HEK293 (cell line): Measurements from ENCODE around the gene DYTN.

Experiments used
- FEZF1 ChIP-seq: fragments of 450-650 bp; formaldehyde crosslinking; IDR thresholded peaks from 2 replicates; pipeline ENCODE4 v1.5.1; 2016; ENCODE audit warnings: missing biosample characterization, missing genetic modification characterization
- GFI1B ChIP-seq: fragments of 450-650 bp; formaldehyde crosslinking; IDR thresholded peaks from 2 replicates; pipeline ENCODE4 v1.5.1; 2016; ENCODE audit warnings: missing biosample characterization, missing genetic modification characterization
- KLF7 ChIP-seq: fragments of 450-650 bp; formaldehyde crosslinking; IDR thresholded peaks from 2 replicates; pipeline ENCODE4 v1.5.1; 2016; ENCODE audit warnings: missing biosample characterization, missing genetic modification characterization, borderline replicate concordance
- MEIS1 ChIP-seq: sonication (generic); formaldehyde crosslinking; IDR thresholded peaks from 2 replicates; pipeline ENCODE4 v1.8.1; 2022; ENCODE audit warnings: missing genetic modification reagents, mild to moderate bottlenecking, borderline replicate concordance
- PRDM10 ChIP-seq: fragments of 450-650 bp; formaldehyde crosslinking; IDR thresholded peaks from 2 replicates; pipeline ENCODE4 v1.5.1; 2016; ENCODE audit warnings: missing biosample characterization, missing genetic modification characterization
- SALL2 ChIP-seq: fragments of 450-650 bp; formaldehyde crosslinking; IDR thresholded peaks from 2 replicates; pipeline ENCODE4 v1.5.0; 2017; ENCODE audit warnings: missing biosample characterization, mild to moderate bottlenecking, missing genetic modification characterization, borderline replicate concordance
- SP3 ChIP-seq: fragments of 450-650 bp; formaldehyde crosslinking; IDR thresholded peaks from 2 replicates; pipeline ENCODE4 v1.5.1; 2016; ENCODE audit warnings: missing biosample characterization, missing genetic modification characterization
- WT1 ChIP-seq: fragments of 450-650 bp; formaldehyde crosslinking; IDR thresholded peaks from 2 replicates; pipeline ENCODE4 v1.5.1; 2016; ENCODE audit warnings: missing biosample characterization, missing genetic modification characterization
- ZBTB11 ChIP-seq: fragments of 450-650 bp; formaldehyde crosslinking; conservative IDR thresholded peaks from 2 replicates; pipeline ENCODE4 v1.5.1; 2016; ENCODE audit warnings: low read depth, missing biosample characterization, missing genetic modification characterization
- ZBTB21 ChIP-seq: fragments of 450-650 bp; formaldehyde crosslinking; IDR thresholded peaks from 2 replicates; pipeline ENCODE4 v1.5.1; 2017; ENCODE audit warnings: missing biosample characterization, missing genetic modification characterization
- ZBTB7A ChIP-seq: fragments of 450-650 bp; formaldehyde crosslinking; IDR thresholded peaks from 2 replicates; pipeline ENCODE4 v1.5.1; 2016; ENCODE audit warnings: low read depth, missing biosample characterization, missing genetic modification characterization
- ZBTB8A ChIP-seq: fragments of 450-650 bp; formaldehyde crosslinking; IDR thresholded peaks from 2 replicates; pipeline ENCODE4 v1.5.1; 2016; ENCODE audit warnings: missing biosample characterization, missing genetic modification characterization
- ZNF184 ChIP-seq: fragments of 450-650 bp; IDR thresholded peaks from 2 replicates; pipeline ENCODE4 v1.5.1; 2018; ENCODE audit warnings: missing biosample characterization, mild to moderate bottlenecking, missing genetic modification characterization
- ZNF211 ChIP-seq: fragments of 450-650 bp; formaldehyde crosslinking; IDR thresholded peaks from 2 replicates; pipeline ENCODE4 v1.5.1; 2016; ENCODE audit warnings: low read depth, missing biosample characterization, missing genetic modification characterization
- ZNF266 ChIP-seq: fragments of 450-650 bp; formaldehyde crosslinking; IDR thresholded peaks from 2 replicates; pipeline ENCODE4 v1.5.1; 2016; ENCODE audit warnings: missing biosample characterization, missing genetic modification characterization, low read depth
- ZNF302 ChIP-seq: fragments of 450-650 bp; formaldehyde crosslinking; IDR thresholded peaks from 2 replicates; pipeline ENCODE4 v1.5.1; 2016; ENCODE audit warnings: missing biosample characterization, missing genetic modification characterization, low read depth
- ZNF341 ChIP-seq: fragments of 450-650 bp; formaldehyde crosslinking; IDR thresholded peaks from 2 replicates; pipeline ENCODE4; 2016; ENCODE audit warnings: low read depth, missing biosample characterization, missing genetic modification characterization
- ZNF404 ChIP-seq: fragments of 450-650 bp; formaldehyde crosslinking; IDR thresholded peaks from 2 replicates; pipeline ENCODE4 v1.5.1; 2017; ENCODE audit warnings: missing biosample characterization, missing genetic modification characterization
- ZNF621 ChIP-seq: fragments of 450-650 bp; formaldehyde crosslinking; IDR thresholded peaks from 2 replicates; pipeline ENCODE4 v1.5.1; 2017; ENCODE audit warnings: missing biosample characterization, missing genetic modification characterization
- ZNF664 ChIP-seq: fragments of 450-650 bp; formaldehyde crosslinking; IDR thresholded peaks from 2 replicates; pipeline ENCODE4 v1.5.1; 2016; ENCODE audit warnings: missing biosample characterization, missing genetic modification characterization
- ZNF670 ChIP-seq: fragments of 450-650 bp; formaldehyde crosslinking; IDR thresholded peaks from 2 replicates; pipeline ENCODE4 v1.5.1; 2016; ENCODE audit warnings: missing biosample characterization, missing genetic modification characterization, low read depth
- ZNF768 ChIP-seq: fragments of 450-650 bp; formaldehyde crosslinking; IDR thresholded peaks from 2 replicates; pipeline ENCODE4 v1.5.1; 2018; ENCODE audit warnings: missing biosample characterization, mild to moderate bottlenecking, missing genetic modification characterization
- TF ChIP-seq, protein P1 (sequence below): IDR thresholded peaks from 2 replicates; pipeline ENCODE4 v1.6.1; 2011; ENCODE audit warnings: mild to moderate bottlenecking, low read depth, low read length, borderline replicate concordance
- TF ChIP-seq, protein P2 (sequence below): fragments of 450-650 bp; formaldehyde crosslinking; IDR thresholded peaks from 2 replicates; pipeline ENCODE4 v1.5.1; 2016; ENCODE audit warnings: missing biosample characterization, missing genetic modification characterization
- TF ChIP-seq, protein P3 (sequence below): fragments of 450-650 bp; formaldehyde crosslinking; IDR thresholded peaks from 2 replicates; pipeline ENCODE4 v1.5.1; 2017; ENCODE audit warnings: missing biosample characterization, mild to moderate bottlenecking, missing genetic modification characterization, moderate library complexity

DYTN gene

GRCh38 chr2:206765242-206766056 lies 47.3 kb upstream of the DYTN start, which contains the start of the genes FASTKD2 and MDH1B (continued):
- TF ChIP-seq MEIS1 (CRISPR knock-in tag) (no peak), PRDM10 (tag by site-specific recombination) (no peak), SP3 (tag by site-specific recombination) (no peak), GFI1B (tag by site-specific recombination) (no peak), ZBTB7A (no peak), KLF7 (tag by site-specific recombination) (no peak), ZNF621 (tag by site-specific recombination) (no peak), ZNF302 (no peak), ZNF404 (no peak), ZBTB11 (tag by site-specific recombination) (no peak), SALL2 (tag by site-specific recombination) (no peak), ZBTB8A (tag by site-specific recombination) (0 out of 2 replicates have a peak, but pooled peaks have one; percentile 28), ZNF670 (tag by site-specific recombination) (no peak), ZNF664 (tag by site-specific recombination) (no peak), ZBTB21 (tag by site-specific recombination) (no peak), WT1 (no peak), ZNF184 (tag by site-specific recombination) (no peak), ZNF768 (tag by site-specific recombination) (no peak), ZNF341 (tag by site-specific recombination) (no peak; the same call in 1 of the 2 replicates), FEZF1 (tag by site-specific recombination) (no peak), ZNF266 (tag by site-specific recombination) (no peak), ZNF211 (tag by site-specific recombination) (no peak)
- TF ChIP-seq, protein P1, sequence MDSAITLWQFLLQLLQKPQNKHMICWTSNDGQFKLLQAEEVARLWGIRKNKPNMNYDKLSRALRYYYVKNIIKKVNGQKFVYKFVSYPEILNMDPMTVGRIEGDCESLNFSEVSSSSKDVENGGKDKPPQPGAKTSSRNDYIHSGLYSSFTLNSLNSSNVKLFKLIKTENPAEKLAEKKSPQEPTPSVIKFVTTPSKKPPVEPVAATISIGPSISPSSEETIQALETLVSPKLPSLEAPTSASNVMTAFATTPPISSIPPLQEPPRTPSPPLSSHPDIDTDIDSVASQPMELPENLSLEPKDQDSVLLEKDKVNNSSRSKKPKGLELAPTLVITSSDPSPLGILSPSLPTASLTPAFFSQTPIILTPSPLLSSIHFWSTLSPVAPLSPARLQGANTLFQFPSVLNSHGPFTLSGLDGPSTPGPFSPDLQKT: no peak
- TF ChIP-seq, protein P2, sequence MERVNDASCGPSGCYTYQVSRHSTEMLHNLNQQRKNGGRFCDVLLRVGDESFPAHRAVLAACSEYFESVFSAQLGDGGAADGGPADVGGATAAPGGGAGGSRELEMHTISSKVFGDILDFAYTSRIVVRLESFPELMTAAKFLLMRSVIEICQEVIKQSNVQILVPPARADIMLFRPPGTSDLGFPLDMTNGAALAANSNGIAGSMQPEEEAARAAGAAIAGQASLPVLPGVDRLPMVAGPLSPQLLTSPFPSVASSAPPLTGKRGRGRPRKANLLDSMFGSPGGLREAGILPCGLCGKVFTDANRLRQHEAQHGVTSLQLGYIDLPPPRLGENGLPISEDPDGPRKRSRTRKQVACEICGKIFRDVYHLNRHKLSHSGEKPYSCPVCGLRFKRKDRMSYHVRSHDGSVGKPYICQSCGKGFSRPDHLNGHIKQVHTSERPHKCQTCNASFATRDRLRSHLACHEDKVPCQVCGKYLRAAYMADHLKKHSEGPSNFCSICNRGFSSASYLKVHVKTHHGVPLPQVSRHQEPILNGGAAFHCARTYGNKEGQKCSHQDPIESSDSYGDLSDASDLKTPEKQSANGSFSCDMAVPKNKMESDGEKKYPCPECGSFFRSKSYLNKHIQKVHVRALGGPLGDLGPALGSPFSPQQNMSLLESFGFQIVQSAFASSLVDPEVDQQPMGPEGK: no peak
- TF ChIP-seq, protein P3, sequence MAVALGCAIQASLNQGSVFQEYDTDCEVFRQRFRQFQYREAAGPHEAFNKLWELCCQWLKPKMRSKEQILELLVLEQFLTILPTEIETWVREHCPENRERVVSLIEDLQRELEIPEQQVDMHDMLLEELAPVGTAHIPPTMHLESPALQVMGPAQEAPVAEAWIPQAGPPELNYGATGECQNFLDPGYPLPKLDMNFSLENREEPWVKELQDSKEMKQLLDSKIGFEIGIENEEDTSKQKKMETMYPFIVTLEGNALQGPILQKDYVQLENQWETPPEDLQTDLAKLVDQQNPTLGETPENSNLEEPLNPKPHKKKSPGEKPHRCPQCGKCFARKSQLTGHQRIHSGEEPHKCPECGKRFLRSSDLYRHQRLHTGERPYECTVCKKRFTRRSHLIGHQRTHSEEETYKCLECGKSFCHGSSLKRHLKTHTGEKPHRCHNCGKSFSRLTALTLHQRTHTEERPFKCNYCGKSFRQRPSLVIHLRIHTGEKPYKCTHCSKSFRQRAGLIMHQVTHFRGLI (tag by site-specific recombination): peak; percentile 60; the same call in 1 of the 2 replicates
